GM21381 (cell line): ENCODE data around the gene LRRC61.

ENCODE experiments used
- ATAC-seq: cut with Tn5 transposase; IDR thresholded peaks from one replicate; pipeline ENCODE4 v1.9.1; 2021; ENCODE audit warnings: mild to moderate bottlenecking, moderate library complexity; ENCODE audit not compliant: unreplicated experiment

LRRC61 gene

DNA sequence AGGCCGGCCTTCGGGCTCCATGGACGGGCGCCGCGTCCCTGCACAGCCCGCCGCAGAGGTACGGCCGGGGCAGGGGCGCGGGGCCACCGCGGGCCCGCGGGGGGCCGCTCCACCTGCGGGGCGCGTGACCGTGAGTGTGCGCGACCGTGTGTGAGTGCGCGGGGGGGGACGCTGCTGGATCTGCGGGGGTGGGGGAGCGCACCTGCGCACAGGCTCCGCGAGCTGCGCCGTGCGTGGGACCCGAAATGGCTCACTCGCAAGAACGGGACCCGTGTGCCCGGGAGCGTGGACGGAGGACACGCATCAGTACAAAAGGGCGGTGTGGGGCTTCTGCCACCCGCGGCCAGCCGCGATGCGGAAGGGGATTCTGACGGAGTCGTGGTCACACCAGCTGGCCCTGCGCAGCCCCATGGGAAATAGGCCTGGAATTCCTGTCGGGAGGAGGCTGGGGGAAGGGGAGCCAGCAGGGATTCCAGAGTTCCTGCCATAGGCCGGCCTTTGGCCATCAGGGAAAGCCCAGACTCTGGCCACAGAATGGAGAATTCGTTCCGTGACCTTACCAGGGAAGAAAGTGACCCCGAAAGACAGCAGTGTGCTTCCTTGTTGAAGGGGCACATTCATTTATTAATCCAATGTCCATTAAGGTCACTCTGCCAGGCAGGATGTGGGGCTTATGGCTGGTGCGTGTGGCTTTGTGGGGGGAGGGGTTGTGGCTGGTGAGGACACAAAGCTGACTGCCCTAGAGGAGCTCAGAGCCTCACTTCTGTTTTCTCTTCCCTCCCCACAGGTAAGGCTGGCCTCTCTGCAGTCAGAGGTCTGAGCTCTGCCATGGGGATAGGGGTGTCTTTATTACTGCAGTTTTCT is 46.0 kb downstream of the LRRC61 start:
- peak; percentile 38 for ATAC-seq

DNA sequence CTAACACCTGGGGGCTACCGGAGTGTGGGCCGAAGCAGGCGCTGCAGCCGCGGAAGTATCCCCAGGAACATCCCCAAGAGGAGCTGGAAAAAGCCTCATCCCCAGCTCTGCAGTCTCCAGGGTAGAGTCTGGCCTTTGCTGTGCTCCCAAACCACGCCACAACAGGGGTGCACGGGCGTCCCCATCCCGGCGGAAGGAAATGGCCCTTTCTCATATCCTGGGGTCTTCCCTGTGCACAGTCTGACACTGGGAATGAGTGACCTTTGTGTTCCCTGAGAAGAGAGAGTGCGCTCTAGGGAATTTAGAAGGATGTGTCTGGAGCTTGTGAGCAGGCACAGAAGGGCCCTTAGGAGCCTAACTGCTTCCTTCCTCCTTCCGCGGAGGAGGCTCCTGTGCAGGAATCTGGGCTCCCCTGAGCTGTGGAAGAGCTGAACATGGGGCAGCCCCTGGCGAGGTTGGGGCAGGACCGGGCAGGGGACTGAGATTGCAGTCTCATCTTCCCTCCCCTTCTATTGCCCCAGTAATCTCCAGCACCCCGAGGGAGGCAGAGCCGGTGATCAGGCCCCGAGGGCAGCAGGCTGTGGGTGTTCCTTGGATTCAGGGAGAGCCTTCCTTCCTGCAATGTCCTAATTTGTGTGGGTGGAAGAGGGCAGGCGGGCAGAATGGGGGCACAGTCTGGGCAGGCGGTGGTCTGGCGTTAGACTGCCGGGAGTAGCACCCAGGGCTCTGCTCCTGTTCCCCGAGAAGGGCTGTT is 46.8 kb downstream of the LRRC61 start:
- ATAC-seq, result no peak

DNA sequence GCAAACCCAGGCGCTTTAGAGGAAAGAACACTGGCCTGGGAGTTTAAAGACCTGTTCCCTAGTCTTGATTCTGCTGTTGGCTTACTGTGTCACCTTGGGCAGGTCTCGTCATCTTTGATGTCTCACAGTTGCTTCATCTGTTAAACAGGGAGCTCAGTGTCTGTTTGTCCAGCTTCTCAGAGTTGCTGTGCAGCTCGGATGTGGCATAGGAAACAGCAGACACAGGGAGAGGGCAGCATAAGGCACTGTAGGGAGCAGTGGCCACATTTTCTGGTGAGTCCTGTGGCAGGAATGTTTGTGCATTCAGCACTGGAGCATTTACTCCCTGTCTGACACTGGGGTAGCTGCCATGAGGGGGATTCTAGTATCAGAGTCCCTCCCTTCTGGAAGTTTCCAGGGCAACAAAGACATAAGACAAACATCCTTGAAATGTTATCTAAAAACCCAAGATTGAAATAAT is 47.5 kb downstream of the LRRC61 start:
- ATAC-seq, result no peak

DNA sequence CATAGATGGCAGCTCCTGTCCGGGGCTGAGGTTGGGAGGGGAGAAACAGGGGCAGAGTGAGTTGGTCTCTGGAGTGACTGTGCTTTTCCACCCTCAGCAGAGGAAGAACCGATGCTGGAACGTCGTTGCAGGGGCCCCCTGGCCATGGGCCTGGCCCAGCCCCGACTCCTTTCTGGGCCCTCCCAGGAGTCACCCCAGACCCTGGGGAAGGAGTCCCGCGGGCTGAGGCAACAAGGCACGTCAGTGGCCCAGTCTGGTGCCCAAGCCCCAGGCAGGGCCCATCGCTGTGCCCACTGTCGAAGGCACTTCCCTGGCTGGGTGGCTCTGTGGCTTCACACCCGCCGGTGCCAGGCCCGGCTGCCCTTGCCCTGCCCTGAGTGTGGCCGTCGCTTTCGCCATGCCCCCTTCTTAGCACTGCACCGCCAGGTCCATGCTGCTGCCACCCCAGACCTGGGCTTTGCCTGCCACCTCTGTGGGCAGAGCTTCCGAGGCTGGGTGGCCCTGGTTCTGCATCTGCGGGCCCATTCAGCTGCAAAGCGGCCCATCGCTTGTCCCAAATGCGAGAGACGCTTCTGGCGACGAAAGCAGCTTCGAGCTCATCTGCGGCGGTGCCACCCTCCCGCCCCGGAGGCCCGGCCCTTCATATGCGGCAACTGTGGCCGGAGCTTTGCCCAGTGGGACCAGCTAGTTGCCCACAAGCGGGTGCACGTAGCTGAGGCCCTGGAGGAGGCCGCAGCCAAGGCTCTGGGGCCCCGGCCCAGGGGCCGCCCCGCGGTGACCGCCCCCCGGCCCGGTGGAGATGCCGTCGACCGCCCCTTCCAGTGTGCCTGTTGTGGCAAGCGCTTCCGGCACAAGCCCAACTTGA is 48.2 kb downstream of the LRRC61 start:
- no peak for ATAC-seq

DNA sequence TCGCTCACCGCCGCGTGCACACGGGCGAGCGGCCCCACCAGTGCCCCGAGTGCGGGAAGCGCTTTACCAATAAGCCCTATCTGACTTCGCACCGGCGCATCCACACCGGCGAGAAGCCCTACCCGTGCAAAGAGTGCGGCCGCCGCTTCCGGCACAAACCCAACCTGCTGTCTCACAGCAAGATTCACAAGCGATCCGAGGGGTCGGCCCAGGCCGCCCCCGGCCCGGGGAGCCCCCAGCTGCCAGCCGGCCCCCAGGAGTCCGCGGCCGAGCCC is 48.8 kb downstream of the LRRC61 start:
- ATAC-seq, result no peak

DNA sequence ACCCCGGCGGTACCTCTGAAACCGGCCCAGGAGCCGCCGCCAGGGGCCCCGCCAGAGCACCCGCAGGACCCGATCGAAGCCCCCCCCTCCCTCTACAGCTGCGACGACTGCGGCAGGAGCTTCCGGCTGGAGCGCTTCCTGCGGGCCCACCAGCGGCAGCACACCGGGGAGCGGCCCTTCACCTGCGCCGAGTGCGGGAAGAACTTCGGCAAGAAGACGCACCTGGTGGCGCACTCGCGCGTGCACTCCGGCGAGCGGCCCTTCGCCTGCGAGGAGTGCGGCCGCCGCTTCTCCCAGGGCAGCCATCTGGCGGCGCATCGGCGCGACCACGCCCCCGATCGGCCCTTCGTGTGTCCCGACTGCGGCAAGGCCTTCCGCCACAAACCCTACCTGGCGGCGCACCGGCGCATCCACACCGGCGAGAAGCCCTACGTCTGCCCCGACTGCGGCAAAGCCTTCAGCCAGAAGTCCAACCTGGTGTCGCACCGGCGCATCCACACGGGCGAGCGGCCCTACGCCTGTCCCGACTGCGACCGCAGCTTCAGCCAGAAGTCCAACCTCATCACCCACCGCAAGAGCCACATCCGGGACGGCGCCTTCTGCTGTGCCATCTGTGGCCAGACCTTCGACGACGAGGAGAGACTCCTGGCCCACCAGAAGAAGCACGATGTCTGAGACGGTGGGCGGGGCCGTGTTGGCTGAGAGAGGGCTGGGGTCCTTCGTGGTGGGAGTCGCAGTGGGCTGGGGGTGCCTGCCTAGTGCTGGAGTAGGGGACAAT is 49.3 kb downstream of the LRRC61 start:
- ATAC-seq, result no peak

DNA sequence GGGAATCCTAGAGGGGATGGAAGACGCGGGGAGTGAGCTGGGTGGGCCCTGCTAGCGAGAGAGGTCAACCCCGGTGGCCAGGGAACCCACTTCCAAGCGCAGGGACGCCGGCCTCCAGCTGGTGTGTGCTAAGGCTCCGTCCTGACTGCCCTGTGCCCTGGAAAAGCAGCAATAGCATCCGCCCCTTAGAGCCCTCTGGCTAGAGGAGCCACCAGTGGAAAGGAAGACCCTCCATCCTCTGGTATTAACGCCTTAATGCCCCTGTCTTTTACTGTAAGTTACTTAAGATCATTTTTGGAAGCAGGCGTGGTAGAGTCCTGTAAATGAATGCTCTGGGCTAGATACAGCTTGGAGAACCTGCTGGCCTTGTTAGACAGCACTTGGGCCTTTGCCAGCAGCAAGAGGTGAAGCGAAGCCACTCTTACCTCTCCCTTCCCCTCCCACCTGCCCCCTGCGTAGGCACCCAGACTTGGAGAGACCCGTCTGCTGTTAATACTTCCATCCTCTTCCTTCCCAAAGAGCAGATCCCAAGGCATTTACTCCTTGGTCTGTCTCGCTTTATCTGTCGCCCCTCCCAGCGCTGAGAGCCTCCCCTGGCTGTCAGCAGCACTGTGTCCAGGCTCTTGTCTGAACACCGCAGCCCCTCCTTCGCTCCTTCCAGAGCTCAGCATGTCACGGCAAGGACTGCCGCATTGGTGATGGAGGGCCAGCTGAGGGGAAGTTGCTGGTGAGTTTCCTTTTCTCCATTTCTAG is 50.1 kb downstream of the LRRC61 start:
- no peak for ATAC-seq

DNA sequence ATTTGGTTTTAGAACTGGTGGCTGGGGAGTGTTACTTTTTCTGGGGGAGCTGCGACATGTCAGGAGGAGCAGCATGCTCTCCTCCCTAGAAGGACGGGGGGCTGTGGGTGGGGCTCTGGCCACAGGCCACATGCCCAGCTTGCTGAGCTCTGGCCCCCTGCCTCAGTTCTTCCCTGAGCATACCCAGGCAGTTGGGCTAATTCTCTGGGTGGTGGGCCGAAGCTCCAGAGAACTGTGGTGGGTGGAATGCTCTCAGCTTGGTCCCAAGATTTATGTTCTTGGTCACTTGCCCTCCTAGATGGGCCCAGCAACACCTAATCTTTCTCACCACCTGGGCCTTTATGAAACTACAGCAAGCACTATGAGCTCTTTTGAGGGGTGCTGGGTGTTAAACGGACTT is 50.9 kb downstream of the LRRC61 start:
- ATAC-seq, result no peak

DNA sequence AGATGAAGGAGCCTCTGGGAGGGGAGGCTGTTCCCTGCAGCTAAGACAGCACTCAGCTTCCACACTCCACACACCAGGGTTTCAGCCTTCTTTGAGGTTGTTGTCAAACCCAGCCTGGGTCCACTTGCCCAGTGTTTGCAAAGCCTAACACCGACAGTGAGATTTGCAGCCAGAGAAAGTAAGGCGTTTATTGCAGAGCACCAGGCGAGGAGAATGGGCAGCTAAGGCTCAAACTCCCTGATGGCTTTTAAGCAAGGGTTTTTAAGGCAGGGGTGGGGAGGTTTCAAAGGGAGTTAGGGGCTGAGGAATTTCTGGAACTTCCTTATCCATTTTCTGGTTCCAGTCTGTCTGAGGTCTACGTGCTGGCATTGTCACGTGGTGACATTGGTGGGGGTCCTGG is 51.3 kb downstream of the LRRC61 start:
- ATAC-seq, result no peak

DNA sequence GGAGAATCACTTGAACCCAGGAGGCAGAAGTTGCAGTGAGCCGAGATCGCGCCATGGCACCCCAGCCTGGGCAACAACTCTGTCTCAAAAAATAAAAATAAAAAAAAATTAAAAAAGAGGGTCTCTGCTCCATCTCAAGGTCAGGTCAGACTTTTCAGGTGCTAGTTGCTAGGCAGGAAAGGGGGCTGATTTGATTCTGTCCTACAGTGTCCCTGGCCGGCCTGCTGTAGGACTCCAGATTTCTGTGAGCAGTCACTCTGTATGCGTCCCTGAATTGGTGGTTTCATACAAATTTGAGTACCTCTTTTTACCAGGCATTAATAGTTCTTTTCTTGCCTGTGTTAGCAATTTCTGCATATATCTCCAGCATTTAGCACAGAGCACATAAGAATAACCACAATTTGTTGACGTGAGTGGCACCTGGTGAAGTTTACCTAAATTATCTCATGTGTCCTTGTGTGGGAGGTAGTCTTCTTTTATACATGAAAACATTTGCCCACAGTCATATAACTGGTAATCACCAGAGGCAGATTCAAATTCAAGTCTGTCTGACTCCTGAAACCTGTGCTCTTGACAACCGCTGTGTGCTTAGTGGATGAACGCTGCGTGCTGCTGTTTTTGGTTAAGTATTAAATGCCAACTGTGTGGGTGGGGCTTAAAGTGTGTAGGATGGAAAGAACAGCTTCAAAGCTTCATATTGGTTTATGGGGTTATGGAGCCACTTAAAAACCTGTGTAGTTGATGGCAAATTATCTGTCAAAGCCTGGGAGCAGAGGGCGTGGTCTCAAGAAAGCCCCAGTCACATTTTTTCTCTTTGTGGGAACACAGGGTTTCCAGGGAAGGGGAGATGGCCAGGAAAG is 52.7 kb downstream of the LRRC61 start:
- peak; percentile 15 for ATAC-seq

DNA sequence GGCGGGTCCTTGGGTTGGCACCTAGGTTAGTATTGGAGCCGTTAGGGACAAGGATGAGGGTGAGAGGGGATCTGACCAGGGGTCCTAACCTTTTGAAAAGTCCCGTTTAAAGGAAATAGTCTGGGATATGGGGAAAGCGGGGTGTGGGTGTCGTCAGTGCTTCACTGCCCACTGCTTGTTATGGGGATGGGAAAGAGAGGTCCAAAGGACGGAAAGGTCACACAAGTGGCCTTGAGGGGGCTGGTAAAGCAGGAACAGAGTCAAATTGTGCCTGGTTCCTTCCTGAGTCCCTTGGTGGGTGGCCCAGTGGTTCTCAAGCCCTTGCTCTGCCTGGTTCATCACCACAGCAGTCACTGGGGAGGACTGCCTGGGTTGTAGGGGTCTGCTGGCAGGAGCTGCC is 53.4 kb downstream of the LRRC61 start:
- ATAC-seq, result no peak

DNA sequence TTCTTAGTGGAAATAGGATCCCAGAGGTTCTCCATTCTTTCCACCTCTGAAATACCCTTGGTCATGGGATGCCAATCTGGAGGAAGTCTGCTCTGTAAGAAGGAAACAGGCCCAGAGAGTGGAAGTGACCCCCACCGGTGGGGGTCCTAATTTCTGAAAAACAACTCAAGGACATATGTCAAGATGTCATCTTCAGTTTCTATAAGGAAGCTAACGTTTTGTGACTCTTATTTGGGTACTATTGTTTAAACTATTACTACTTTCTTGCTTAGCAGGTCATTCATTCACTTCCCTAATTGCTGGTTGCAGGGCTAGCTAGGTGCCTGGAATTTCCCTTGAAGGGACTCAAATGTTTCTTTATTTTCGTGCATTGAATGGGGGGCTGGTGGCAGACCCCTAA is 54.0 kb downstream of the LRRC61 start:
- no peak for ATAC-seq

DNA sequence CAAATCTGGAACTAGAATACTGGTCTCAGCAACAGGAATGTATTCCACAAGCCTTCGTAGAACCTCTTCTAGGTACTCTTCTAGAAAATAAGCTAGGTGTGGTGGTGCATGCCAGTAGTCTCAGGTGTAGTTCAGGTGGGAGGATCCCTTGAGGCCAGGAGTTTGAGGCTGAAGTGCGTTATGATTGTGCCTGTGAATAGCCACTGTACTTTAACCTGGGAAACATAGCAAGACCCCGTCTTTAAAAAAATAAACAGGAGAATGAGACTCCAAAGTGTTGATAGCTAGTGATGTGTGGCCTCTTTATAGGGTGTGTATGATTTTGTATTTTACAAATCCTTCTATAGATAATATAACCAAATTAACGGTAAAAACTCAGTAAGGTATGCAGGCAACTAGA is 54.5 kb downstream of the LRRC61 start:
- no peak for ATAC-seq

DNA sequence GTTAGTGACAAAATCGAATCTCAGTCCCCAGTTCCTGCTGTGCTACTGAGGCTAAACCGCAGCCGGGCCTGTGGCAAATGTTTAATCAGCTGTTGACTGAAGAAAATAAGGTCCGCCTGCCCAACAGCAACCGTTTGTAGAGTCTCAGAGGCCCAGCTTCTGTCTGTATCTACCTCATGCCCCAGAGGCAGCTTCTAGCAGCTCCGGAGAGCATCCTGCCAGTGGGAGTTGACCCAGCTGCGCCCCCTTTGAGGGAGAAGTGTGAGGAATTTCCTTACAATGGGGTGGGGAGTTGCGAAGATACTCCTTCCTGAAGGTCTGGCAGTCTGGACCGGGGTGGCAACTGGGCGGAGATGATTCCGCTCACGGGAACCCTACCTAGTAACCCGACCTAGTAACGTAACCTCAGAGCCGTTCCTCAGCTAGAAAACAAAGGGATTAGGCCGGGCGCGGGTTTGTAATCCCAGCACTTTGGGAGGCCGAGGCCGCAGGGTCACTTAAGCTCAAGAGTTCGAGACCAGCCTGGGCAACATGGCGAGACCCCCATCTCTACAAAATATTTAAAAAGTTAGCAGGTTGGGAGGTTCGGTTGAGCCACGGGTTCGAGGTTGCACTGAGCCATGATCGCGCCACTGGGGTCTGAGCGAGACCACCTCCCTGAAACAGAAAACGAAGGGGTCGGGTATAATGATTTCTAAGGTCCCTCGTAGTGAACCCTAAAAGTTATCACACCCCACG is 55.1 kb downstream of the LRRC61 start:
- ATAC-seq, result no peak

DNA sequence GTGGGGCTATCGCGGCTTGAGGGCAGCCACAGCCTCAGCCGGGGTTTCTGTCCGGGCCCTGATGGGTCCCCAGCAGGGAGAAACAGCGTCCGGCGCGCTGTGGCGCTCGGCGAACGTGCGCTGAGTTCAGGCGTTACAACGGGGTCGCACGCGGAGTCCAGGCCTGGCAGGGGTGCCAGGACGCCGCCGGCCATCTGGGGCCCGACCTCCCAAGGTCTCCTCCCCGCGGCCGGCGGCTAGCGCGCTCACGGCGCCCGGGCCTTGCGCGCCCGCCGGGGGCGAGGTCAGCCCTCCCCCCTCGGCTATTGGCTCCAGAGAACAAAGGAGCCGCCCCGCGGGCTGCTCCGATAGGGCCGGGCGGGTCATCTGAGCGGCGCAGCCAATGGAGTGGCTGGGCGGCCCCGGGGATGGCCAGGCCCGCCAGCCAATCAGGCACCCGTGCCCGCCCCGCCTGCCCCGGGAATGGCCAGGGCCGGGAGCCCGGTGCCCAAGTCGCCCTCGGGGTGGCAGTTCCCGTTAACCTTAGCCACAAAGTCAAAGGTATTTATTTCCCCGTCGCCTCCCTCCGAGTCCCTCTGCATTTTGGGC is 55.8 kb downstream of the LRRC61 start, which contains the start of gene ZNF775:
Gene ZNF775, plus strand, starts transcription at position 478 of the 588 bp plus-strand sequence. CDS start 9,141 bp downstream, outside the sequence.
- peak; percentile 72 for ATAC-seq

DNA sequence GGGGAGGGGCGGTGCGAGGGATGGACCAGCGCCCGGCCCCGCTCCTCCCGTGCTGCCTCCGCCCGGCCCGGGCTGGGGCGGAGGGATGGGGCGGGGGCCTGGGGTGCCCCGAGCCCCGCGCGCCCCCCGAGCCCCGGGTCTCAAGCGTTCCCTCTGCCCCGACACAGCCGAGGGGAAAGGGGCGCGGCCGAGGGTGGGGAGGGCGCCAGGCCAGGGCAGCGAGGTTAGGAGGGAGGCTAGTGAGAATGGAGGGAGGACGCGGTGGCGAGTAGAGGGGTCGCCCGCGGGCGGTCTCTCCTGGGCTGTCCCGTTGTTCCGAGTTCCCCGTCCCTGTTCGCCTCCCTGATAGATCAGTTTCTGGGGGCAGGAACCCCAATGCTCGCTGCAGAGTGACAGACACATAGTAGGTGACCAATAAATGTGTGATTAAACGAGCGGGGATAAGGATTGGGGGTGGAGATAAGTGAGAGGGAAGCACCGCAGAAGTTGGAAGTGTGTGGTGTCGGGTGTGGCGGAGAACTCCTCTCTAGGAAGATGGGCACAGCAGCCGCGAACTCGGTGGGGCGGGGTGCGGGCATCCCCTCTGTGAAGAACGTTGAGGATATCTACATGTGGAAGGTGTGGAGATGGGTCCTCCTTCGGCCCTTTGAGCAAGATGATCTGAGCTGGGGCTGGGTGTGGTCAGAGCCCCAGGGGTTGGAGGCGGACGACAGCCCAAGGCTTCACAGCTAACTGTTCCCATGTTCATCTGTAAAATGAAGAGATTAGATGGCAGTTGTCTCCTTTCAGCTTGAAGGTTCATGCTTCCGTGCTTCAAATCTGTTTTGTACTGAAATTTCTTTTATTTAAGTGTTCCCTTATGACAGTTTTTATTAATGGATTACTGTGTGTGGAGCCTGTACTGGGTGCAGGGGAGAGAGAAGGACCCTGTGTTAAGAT is 56.6 kb downstream of the LRRC61 start:
- ATAC-seq, result peak; percentile 8

DNA sequence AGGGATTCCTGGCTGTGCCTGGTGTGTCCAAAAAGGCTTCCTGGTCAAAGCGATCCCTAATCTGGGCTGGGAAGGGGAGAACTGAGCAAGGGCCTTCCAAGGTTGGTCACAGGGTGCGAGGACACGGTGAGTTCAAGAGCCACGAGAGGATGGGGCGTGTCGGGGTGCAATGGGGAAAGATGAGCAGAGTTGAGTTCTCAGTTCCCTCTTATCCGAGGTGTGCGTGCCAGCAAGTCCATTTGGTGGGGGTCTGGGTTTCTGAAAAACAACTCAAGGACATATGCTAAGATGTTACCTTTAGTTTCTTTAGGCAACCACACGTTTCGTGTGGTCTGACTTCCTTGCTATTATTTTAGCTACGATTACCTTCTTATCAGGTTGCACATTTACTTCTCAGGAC is 57.3 kb downstream of the LRRC61 start:
- ATAC-seq, result no peak
